NCI-H524 treated with DMSO at 0.1 percent for 48 hours (cell line): ENCODE results near the gene CHFR.
"Not testable (repeated sequence)": the region's sequence is repeated elsewhere in the genome, so short reads cannot be mapped to it uniquely, and the experiment has no call there.

Source experiments
- DNase-seq: peaks from one replicate; lab custom pipeline; 2025; lab: John Stamatoyannopoulos, UW

CHFR gene

DNA sequence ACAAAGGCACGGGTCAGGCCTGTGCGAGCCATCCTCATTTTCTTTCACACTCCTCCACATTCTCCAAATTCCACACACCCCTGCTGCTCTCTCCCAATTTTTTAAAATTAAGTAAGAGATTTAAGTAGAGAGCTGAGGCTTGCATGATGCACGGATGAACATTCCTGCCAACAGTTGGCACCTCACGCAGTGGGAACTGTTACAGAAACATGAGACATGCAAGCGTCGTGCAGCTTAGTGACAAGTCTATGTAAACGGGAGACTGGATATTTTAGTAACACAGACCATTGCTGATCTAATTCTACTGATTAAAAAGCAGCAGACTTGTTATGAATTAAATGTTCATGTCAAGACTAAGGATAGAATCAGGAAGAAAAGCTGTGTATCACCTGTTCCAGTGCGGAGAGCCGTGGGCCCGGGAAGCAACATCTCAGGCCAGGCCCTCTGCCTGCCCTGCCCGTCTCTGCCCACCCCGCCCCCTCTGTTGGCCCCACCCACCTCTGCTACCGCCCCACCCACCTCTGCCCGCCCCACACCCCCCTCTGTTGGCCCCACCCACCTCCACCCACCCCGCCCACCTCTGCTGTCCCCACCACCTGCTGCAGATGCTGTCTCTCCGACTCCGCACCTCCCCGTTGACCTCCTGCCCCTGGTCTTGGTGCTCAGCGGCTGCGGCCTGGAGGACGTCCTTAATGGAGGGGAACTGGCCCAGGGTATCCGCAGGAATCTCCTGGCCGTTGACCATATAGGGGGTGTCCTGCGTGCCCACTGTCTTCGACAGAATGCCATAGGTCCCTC lies 79.9 kb downstream of the CHFR start:
- DNase-seq: no peak

DNA sequence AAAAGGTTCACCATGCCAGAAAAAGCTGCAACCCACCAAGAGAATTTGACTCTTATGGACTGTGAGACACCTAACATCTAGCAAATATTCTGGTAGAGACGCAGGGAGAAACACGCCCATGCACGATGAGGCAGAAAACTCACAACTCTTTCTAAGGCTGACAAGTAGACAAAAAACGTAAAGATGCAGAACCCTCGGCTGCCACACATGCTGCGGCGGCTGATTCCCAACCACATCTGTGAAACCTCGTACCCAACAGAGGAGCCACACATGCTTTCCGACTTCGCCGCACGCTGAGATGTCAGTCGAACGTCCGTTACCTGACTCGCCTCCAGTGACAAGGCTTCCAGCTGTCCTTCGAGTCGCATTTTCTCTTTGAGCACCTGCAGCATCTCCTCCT lies 80.5 kb downstream of the CHFR start:
- no peak for DNase-seq

DNA sequence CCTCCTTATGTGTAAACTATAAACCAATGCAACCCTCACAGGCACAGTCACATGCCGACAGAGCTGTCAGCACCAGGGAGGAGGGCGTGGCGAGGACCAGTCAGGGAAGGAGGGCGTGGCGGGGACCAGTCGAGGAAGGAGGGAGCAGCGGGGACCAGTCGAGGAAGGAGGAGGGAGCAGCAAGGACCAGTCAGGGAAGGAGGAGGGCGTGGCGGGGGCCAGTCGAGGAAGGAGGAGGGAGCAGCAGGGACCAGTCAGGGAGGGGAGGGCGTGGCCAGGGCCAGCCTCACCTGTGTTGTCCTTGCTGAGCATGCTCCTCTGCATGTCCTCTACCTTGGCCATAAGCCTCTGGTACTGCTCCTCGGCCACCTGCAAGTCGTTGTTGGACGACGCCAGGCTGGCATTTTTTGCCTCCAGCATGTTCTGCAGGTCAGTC lies 83.0 kb downstream of the CHFR start:
- DNase-seq: no peak

DNA sequence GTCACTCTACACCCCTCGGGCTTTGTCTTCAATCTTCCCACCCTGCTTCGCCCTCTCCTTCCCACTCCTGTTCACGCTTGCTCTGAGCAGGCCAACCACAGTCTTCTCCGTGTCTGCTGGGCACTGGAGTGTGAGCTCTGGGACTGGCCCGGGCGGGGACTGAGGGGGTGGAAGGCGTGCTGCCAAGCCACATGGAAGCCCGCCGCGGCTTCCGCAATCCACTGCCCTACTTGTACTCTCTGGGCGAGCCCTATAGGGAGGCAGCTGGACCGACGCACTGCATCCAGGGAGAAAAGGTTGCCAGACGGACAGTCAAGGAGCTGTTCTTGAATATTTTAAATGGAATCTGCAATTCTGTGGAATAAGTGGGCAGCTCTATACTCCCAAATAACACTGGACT lies 83.5 kb downstream of the CHFR start:
- no peak for DNase-seq

DNA sequence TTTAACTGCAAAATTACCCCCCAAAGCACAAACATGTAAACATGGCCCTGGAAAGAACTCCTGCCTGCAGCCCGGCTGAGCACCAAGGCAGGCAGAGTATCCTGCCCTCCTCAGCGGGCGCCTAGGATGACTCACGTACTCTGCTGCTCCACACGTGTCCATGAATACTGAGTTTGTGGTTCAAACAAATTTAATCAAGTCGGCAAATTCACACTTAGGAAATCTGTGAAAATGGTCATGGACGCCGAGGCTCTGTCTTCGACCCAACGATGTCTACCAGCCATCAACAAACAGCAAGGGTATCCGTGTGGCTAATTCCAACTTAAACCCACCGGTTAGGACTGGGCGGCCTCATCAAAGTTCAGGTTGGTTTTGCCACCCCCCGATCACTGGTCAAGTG lies 84.3 kb downstream of the CHFR start:
- DNase-seq: no peak

DNA sequence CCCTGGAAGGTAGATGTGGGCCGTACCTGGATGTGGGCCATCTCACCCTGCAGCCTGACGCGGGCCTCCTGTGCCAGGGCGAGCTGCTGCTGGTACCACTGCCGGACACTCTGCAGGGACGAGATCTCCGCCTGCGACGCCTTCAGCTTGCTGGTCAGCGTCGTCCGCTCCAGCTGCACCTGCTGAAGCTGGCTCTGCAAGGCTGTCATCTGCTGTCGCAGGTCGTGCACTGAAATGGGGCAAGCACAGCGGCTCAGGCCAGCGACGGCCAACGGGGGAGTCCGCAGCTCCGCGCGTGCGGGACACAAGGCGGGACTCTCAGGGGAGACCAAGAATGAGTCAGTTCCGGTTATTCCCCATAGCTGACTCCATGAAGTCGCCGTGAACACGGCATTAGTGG lies 85.7 kb downstream of the CHFR start:
- DNase-seq: no peak

DNA sequence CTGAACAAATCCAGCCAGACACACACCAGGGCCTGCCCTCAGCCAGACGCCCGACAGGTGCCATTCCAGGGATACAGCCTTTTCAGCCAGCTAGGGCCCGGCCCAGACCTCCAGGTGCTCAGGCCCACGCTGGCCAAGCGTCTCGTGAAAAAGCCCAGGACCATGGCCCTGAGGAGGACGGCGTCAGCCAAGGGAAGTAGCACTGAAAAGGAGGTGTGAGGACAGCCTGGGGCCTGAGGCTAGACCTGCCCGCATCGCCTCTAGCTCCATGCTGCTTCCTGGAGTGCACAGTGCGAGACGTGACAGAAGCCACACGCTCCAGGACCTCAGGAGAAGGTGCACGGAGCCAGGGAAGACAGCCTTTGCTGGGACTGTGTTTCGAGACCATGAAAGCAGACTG lies 88.6 kb downstream of the CHFR start:
- no peak for DNase-seq

DNA sequence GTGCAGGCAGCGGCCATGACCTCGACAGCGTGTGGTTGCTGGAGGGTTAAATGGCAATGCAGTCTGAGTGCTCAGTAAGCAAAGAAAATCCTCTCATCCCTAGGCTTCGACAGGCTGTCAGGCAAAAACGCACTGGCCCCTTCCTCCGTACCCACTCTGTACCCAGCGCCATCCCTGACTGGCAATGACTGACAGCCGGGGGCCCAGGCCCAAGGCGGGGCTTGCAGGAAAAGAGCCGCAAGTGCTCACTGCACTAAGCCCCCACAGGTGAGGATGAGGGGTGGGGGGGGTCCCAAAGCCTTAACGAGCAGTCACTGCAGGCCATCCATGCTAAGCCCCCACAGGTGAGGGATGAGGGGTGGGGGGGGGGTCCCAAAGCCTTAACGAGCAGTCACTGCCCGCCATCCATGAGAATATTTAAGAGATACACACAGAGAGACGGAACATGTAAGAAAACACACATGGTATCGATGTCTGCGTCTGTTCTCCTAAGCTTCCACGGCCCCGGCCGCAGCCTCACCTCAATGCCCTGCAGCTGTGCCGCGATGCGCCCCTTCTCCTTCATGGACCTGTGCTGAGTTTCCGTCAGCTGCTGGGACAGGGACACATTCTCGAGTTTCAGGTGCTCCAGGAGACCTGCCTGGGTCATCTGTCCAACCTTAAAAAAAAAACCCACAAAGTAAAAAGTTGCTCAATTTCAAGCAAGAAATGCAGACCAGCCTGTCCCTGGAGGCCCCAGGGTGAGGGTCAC lies 89.4 kb downstream of the CHFR start:
- no peak for DNase-seq

DNA sequence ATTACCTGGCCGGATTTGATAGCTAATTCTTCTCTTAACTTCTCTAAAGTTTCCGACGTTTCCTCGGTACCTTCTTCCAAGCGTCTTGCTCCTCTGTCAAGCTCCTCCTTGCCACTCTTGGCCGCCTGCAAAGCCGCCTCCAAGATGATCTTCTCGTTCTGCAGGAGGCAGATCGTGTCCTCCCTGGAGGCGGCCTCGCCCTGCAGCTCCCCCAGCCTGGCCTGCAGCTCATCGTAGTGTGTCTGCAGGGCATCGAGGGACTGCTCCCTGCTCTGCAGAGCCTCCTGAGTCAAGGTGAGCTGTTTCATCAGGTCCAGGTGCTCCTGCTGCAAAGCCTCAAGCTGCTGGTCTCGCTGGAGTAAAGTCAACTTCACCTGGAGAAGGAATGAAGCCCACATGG lies 91.6 kb downstream of the CHFR start:
- DNase-seq: no peak

DNA sequence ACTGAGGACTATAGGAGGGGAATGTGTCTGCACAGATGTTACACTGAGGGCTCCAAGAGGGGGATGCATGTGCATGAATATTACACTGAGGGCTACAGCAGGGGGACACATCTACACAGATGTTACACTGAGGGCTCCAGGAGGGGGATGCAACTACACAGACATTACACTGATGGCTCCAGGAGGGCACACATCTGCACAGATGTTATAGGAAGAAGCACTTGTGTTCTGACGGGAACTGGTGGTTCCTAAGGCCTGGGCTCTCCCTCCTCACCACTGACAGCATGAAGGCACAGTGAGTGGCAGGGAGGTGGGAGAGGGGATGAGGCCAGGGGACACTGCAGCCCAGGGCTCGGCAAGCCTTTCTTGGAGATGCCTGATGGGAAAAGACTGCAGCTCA lies 95.5 kb downstream of the CHFR start:
- DNase-seq: not testable (repeated sequence)

DNA sequence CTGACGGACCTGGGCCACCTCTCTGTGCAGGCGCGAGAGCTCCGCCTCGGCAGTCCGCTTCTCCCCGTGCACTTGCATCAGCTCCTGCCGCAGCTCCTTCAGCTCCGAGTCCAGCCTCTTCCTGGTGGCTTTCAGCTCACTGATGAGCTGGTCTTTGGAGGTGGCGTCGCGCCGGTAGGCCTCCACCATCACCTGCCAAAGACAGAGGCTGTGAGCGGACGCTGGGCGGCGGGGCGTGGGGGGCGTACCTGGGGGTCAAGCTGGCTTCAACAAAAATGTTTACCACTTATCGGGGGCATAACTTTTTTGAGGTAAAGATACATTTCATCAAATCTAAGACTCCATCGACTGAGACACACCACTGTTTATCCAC lies 98.3 kb downstream of the CHFR start:
- DNase-seq: no peak

DNA sequence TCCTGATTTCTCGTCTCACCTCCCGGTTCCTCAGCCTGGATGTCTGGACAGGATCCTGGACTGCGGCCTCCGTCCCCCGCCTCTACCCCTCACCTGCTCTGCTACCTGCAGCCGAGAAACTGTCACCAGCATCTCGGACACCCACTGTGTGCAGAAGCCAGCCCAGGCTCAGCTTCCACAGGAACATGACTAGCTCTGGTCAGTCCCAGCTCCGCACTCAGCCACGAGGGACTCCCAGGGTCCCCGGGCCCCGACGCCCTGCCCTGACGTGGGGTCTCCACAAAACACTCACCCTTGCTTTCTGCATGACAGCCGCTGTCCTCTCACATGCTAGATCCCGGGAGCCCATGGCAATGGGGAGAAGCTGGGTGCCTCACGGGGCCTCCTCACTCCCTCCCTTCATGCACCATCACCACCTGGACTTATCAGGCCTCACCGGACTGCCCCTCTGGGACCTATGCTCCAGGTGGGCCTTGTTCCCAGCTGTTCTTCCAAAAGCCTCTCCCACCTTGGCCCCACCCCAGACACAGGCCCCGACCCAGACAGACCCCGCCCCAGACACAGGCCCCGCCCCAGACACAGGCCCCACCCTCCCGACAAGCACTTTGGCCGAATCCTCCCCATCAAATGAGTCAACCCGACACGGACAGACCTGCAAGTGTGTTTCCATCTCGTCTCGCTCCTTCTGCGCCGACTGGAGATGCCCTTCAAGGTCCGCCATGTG lies 98.9 kb downstream of the CHFR start:
- no peak for DNase-seq

DNA sequence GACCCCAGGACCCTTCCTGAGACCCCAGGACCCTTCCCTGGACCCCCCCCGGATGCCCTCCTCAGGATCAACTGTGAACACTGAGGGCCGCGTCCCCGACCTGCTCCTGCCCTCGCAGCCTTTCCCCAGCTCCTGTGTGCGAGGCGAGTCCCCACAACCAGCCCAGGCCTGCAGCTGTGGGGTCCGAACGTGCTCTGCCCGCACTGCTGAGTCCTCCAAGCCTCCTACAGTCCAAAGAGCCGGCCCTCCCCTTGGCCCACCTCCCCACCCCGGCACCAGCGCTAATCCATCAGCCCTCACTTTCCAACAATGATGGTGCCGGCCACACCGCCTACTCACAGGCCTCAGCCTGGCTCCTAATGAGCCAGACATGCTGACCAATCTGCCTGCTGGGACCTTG lies 99.5 kb downstream of the CHFR start:
- DNase-seq: no peak

DNA sequence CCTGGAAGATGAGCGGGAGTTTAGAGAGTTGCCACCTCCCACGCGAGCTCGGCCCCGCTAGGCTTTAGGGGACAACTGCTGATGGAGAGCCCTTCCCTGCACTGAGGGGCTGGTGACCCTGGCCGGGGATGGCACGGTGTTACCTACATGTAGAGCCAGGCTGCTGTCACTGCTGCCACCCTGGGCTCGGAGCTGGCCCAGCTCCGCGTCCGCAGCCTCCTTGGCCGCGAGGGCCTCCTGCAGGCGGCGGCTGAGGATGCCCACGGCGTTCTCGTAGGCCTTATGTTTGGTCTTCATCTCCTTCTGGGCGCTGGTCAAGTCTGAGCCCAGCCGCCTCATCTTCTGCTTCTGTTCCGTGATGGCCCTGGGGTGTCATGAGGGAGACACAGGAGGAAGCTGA lies 101.2 kb downstream of the CHFR start:
- no peak for DNase-seq

DNA sequence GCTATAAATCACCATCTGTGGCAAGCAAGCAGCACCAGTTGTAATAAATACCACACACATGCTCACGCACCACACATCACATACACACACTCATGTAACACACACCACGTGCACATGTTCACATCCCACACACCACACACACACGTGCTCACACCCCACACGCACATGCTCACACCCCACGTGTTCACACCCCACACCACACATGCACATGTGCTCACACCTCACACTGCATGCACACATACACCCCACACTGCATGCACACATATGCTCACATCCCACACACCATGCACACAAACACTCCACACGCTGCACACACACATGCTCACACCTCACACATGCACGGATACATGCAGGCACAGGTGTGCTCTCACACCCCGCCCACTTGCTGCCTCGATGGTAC lies 102.8 kb downstream of the CHFR start:
- DNase-seq: no peak

DNA sequence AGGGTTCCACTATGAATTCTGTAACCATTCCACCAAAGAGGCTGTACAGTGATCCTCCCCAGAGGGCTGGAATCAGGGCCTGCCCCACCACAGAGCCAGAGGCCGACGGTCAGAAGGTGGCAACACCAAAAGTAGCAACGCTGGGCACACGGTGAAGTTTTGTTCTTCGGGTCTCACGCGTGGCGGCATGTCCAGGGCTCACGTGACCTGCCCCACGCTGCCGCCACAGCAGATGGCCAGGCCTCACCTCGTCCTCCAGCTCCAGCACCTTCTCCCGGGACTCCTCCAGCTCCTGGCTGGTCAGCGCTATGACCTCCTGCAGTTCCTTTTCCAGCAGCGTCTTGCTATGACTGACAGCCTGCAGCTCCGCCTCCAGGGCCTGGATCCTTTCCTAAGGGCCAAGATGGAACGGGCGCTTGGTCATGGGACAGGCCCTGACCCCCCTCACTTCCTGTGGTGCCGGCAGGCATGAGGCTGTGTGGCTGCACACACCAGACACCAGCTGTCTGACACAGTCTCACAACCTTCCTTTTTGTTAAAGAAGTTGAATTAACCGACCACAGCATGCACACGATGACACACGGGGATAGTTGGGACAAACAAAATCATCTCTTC lies 103.4 kb downstream of the CHFR start:
- no peak for DNase-seq
